Erythroblast (primary cell): ENCODE measurements around the gene HBG2.

Experiments used
- GATA1 ChIP-seq: IDR thresholded peaks from 2 replicates; pipeline ENCODE4 v1.6.1; 2011; ENCODE audit warnings: low read depth, mild to moderate bottlenecking, control low read depth, low read length, moderate library complexity
- POLR2A ChIP-seq: IDR thresholded peaks from 2 replicates; pipeline ENCODE4 v1.6.1; 2011; ENCODE audit warnings: mild to moderate bottlenecking, low read length

DNA sequence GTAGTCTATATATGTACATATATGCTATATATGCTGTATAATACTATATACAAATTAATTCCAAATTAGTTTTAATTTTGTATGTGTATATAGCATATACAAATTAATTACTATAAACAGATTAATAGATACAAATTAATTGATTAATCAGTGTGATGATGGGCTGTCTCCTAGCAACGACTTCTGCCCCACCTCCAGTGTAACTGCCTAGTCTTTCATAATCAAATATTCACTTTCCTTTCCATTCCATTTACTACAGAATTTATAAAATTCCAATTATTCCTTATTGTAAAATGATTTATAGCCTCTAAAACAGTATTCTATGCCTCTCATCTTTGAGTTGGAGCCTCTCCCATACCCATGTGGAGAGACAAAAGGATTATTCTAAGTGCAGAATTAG lies 21.3 kb downstream of the HBG2 start:
- no peak for TF ChIP-seq POLR2A
- no peak for TF ChIP-seq GATA1
